Suprapubic skin (tissue), 4 donors: ENCODE results near the gene SCN2B.

ENCODE experiments used
- EP300 ChIP-seq: sonication (generic); formaldehyde crosslinking; IDR thresholded peaks from one replicate; pipeline ENCODE4 v1.6.1; 2017; ENCODE audit warnings: antibody characterized with exemption
- POLR2A ChIP-seq, 2 donors: fragments of 450-650 bp; IDR thresholded peaks; one replicate each; pipeline ENCODE4 v1.6.1; 2017; ENCODE audit warnings: antibody characterized with exemption in 2 of 2, mild to moderate bottlenecking in 2 of 2, moderate library complexity in 2 of 2
- POLR2AphosphoS5 ChIP-seq, 3 donors: sonication (generic); formaldehyde crosslinking; IDR thresholded peaks; one replicate each; pipeline ENCODE4 v1.6.1; 2017; ENCODE audit warnings: antibody characterized with exemption in 3 of 3
- TF ChIP-seq, protein P1 (sequence below), 2 donors: fragments of 200-600 bp in 1 of 2; fragments of 450-650 bp in 1 of 2; sonication (generic) in 1 of 2; IDR thresholded peaks; one replicate each; pipeline ENCODE4 v1.5.1; 2016 to 2019; ENCODE audit warnings: antibody characterized with exemption in 2 of 2, mild to moderate bottlenecking in 1 of 2, moderate library complexity in 1 of 2

DNA sequence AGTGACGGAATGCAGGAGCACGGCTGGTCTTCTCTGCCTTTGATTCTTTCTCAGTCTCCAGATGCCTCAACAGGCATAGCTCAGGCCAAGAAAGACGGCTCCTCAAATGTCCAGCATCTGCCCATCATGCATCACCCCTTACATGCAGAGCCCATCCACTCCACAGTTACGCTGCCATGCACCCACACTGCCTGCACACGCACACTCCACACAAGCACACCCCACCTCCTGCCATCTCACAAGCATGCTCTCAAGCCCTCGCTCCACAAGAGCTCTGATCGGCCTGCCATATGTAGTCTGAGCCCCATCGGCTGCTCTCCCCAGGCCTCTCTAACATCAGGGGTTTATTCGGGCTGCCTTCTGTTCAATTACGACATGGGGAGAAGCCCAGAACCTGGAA lies 42.6 kb downstream of the SCN2B start:
- TF ChIP-seq, protein P1, sequence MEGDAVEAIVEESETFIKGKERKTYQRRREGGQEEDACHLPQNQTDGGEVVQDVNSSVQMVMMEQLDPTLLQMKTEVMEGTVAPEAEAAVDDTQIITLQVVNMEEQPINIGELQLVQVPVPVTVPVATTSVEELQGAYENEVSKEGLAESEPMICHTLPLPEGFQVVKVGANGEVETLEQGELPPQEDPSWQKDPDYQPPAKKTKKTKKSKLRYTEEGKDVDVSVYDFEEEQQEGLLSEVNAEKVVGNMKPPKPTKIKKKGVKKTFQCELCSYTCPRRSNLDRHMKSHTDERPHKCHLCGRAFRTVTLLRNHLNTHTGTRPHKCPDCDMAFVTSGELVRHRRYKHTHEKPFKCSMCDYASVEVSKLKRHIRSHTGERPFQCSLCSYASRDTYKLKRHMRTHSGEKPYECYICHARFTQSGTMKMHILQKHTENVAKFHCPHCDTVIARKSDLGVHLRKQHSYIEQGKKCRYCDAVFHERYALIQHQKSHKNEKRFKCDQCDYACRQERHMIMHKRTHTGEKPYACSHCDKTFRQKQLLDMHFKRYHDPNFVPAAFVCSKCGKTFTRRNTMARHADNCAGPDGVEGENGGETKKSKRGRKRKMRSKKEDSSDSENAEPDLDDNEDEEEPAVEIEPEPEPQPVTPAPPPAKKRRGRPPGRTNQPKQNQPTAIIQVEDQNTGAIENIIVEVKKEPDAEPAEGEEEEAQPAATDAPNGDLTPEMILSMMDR (IDR thresholded peaks at IDR 0.05): no peak
- TF ChIP-seq POLR2A (IDR thresholded peaks at IDR 0.05) (no peak), POLR2AphosphoS5 (IDR thresholded peaks at IDR 0.05) (no peak), EP300 (no peak)
